MM.1S (cell line): ENCODE results near the gene CEP350.

ENCODE experiments used
- DNase-seq: peaks from one replicate; pipeline ENCODE4 v3.0.0-alpha.2; 2015
- H2AFZ ChIP-seq: fragments of 300-600 bp; sonication (generic); 2 replicates; pipeline ENCODE4 v1.6.0; 2016; ENCODE audit warnings: antibody characterized with exemption, low read length
- H3F3A ChIP-seq: fragments of 300-600 bp; sonication (generic); 2 replicates; pipeline ENCODE4 v1.6.1; 2016; ENCODE audit warnings: mild to moderate bottlenecking, antibody characterized with exemption, low read length, moderate library complexity, mixed read lengths; ENCODE audit not compliant: insufficient read depth
- H3K27ac ChIP-seq: fragments of 300-600 bp; sonication (generic); 2 replicates; pipeline ENCODE4 v1.5.1; 2016; ENCODE audit warnings: mild to moderate bottlenecking, low read length
- H3K27me3 ChIP-seq: fragments of 300-600 bp; sonication (generic); replicated peaks from 2 replicates; pipeline ENCODE4 v1.6.0; 2016; ENCODE audit warnings: low read length; ENCODE audit not compliant: insufficient read depth
- H3K36me3 ChIP-seq: fragments of 300-600 bp; sonication (generic); replicated peaks from 2 replicates; pipeline ENCODE4 v1.6.1; 2016; ENCODE audit warnings: mild to moderate bottlenecking, low read length, mixed read lengths; ENCODE audit not compliant: insufficient read depth
- H3K4me1 ChIP-seq: fragments of 300-600 bp; sonication (generic); 2 replicates; pipeline ENCODE4 v1.6.1; 2016; ENCODE audit warnings: low read length, mixed read lengths
- H3K4me2 ChIP-seq: fragments of 300-600 bp; sonication (generic); 2 replicates; pipeline ENCODE4 v1.6.0; 2016; ENCODE audit warnings: low read depth, low read length
- H3K4me3 ChIP-seq: fragments of 300-600 bp; sonication (generic); 2 replicates; pipeline ENCODE4 v1.5.1; 2016; ENCODE audit warnings: low read length, mixed read lengths
- H3K79me2 ChIP-seq: fragments of 300-600 bp; sonication (generic); 2 replicates; pipeline ENCODE4 v1.6.1; 2016; ENCODE audit warnings: mixed run types, low read length, mixed read lengths
- H3K9ac ChIP-seq: fragments of 300-600 bp; sonication (generic); 2 replicates; pipeline ENCODE4 v1.6.1; 2016; ENCODE audit warnings: low read length, mixed read lengths
- H3K9me2 ChIP-seq: fragments of 300-600 bp; sonication (generic); replicated peaks from 2 replicates; pipeline ENCODE4 v1.6.1; 2016; ENCODE audit warnings: mild to moderate bottlenecking, low read length, mixed read lengths; ENCODE audit not compliant: insufficient read depth
- H3K9me3 ChIP-seq: fragments of 300-600 bp; sonication (generic); replicated peaks from 2 replicates; pipeline ENCODE4 v1.6.1; 2016; ENCODE audit warnings: mild to moderate bottlenecking, low read length, mixed read lengths; ENCODE audit not compliant: insufficient read depth
- H4K20me1 ChIP-seq: fragments of 300-600 bp; sonication (generic); 2 replicates; pipeline ENCODE4 v1.6.1; 2016; ENCODE audit warnings: mild to moderate bottlenecking, low read length, moderate library complexity, mixed read lengths; ENCODE audit not compliant: insufficient read depth
- CTCF ChIP-seq: fragments of 300-600 bp; sonication (generic); IDR thresholded peaks from 2 replicates; pipeline ENCODE4 v1.5.1; 2016; ENCODE audit warnings: antibody characterized with exemption, low read length, mixed read lengths
- EZH2 ChIP-seq: fragments of 300-600 bp; sonication (generic); optimal IDR thresholded peaks from 2 replicates; pipeline ENCODE3; 2017; ENCODE audit warnings: low read depth, mild to moderate bottlenecking, antibody characterized with exemption, low read length, mixed read lengths
- EZH2phosphoT487 ChIP-seq: fragments of 300-600 bp; sonication (generic); IDR thresholded peaks from 2 replicates; pipeline ENCODE4 v1.6.1; 2018; ENCODE audit warnings: antibody characterized with exemption, low read length

CEP350 gene

GRCh38 chr1:180031664-180032063 lies 77.1 kb downstream of the CEP350 start:
- H3K4me1 ChIP-seq: no peaks in the 10 kb centered on the region
- H3K4me2 ChIP-seq: no peak overlapping the region
- H4K20me1 ChIP-seq: no peaks in the 10 kb centered on the region; the same call in 1 of the 2 replicates
- H2AFZ ChIP-seq: no peak overlapping the region
- H3K9me3 ChIP-seq: no peaks in the 10 kb centered on the region
- H3K4me3 ChIP-seq: no peak overlapping the region
- no peaks in the 10 kb centered on the region for H3F3A ChIP-seq
- peaks cover 20% of the 10 kb centered on the region; the same call in 1 of the 2 replicates for H3K79me2 ChIP-seq
- no peak overlapping the region for H3K27ac ChIP-seq
- peaks cover 7% of the 10 kb centered on the region; the same call in 1 of the 2 replicates for H3K36me3 ChIP-seq
- no peaks in the 10 kb centered on the region for H3K9me2 ChIP-seq
- no peaks in the 10 kb centered on the region for H3K27me3 ChIP-seq
- DNase-seq: no peak
- H3K9ac ChIP-seq: no peak overlapping the region
- TF ChIP-seq EZH2 (no peak), EZH2phosphoT487 (no peak), CTCF (no peak)

GRCh38 chr1:180033390-180033789 lies 78.8 kb downstream of the CEP350 start:
- H2AFZ ChIP-seq: no peak overlapping the region
- H3K9me3 ChIP-seq: no peaks in the 10 kb centered on the region
- H3K27ac ChIP-seq: no peak overlapping the region
- no peaks in the 10 kb centered on the region; the same call in 1 of the 2 replicates for H4K20me1 ChIP-seq
- no peaks in the 10 kb centered on the region for H3K4me1 ChIP-seq
- no peaks in the 10 kb centered on the region for H3F3A ChIP-seq
- H3K9me2 ChIP-seq: no peaks in the 10 kb centered on the region
- DNase-seq: no peak
- no peak overlapping the region for H3K4me3 ChIP-seq
- H3K27me3 ChIP-seq: no peaks in the 10 kb centered on the region
- no peak overlapping the region for H3K9ac ChIP-seq
- H3K79me2 ChIP-seq: peaks cover 13% of the 10 kb centered on the region; the same call in 1 of the 2 replicates
- peaks cover 6% of the 10 kb centered on the region; the same call in 1 of the 2 replicates for H3K36me3 ChIP-seq
- TF ChIP-seq EZH2phosphoT487: no peak
- TF ChIP-seq EZH2: no peak
- TF ChIP-seq CTCF: no peak
- no peak overlapping the region for H3K4me2 ChIP-seq

DNA sequence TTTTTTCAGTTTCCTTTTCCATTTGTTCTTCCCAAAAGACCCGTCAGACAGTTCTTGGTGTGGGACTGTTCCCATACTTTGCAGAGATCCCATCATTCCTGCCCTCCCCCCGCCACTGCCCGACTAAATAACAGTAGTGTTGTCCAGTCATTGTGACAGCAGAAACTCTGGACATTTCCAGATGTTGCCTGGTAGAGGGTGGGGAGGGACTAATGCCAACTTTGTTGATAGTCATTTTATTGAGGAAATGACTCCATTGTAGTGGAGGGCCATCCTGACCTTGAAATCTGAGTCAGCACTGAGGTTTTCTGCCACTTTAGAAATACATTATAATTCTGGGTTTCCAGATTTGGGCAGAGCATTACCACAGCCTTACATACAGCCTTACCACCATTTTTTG lies 85.4 kb downstream of the CEP350 start:
- Histone ChIP-seq H3F3A (no peaks in the 10 kb centered on the region; the same call in 1 of the 2 replicates), H2AFZ (no peak overlapping the region), H3K36me3 (peaks cover 18% of the 10 kb centered on the region), H3K79me2 (no peaks in the 10 kb centered on the region; the same call in 1 of the 2 replicates), H4K20me1 (no peaks in the 10 kb centered on the region), H3K4me3 (no peak overlapping the region), H3K9me2 (no peaks in the 10 kb centered on the region), H3K27me3 (no peaks in the 10 kb centered on the region), H3K9me3 (no peaks in the 10 kb centered on the region), H3K4me1 (no peaks in the 10 kb centered on the region), H3K4me2 (no peak overlapping the region), H3K9ac (no peak overlapping the region), H3K27ac (no peak overlapping the region)
- no peak for DNase-seq
- TF ChIP-seq EZH2phosphoT487: no peak
- TF ChIP-seq EZH2: no peak
- TF ChIP-seq CTCF: no peak
